Measurements from ENCODE around the gene STX1A. TPM values are rescaled to one million over a fixed set of nuclear protein-coding genes. Genes with fewer than 3 reads are reported as not detected.

Gene STX1A
- total RNA-seq, 1 experiment from 2014 or later = 10.4 TPM

DNA sequence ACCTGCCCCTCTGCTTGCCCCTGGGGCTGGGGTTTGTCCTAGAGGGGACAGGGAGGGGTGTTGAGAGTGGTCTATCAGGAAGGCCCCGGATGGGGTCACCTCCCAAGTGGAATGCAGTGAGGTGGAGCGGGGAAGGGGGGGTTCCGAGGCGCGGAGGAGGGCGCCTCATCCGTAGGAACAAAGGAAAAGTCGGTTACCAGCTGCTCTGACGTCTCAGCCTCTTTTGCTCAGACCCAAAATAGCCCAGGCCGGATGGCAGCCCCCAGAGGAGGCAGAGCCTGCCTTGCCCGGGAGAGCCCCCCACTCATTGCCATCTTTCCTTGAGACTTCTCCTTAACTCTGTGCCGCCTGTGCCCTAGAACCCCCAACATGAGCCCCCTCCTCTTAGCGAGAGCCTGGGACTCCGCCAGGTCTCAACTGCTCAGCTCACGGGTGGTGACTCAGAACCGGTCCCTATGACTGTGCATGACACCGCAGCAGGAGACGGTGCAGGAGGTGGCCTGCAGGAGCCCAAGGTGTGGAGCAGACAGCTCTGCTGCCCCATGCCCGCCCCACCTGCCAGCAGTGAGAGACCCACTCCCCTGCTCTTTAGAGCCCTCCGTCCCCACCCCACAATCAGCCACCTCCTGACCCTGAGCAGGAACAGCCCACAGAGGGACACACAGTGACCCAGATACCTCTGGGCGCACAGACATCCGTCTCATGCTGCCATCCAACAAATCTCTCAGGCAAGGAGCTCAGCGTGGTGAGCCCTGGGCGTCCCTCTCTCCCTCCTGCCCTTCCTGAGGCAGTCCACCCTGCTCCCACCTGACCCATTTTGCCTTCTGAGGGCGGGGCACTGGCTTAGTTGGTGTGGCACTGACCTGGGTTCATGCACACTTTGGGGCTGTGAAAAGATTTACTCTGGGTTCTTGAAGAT, 13.1 kb downstream of the STX1A start:
- no peaks in the 10 kb centered on the region for H3K27me3 ChIP-seq
- H3K4me3 ChIP-seq = no peak overlapping the region
- peaks cover 14% of the 10 kb centered on the region; the same call in 1 of the 2 replicates for H3K36me3 ChIP-seq
- H3K9me3 ChIP-seq (replicated peaks) = no peaks in the 10 kb centered on the region
- H3K4me1 ChIP-seq = no peaks in the 10 kb centered on the region
- DNase-seq = no peak
- no peak overlapping the region for H3K27ac ChIP-seq

DNA sequence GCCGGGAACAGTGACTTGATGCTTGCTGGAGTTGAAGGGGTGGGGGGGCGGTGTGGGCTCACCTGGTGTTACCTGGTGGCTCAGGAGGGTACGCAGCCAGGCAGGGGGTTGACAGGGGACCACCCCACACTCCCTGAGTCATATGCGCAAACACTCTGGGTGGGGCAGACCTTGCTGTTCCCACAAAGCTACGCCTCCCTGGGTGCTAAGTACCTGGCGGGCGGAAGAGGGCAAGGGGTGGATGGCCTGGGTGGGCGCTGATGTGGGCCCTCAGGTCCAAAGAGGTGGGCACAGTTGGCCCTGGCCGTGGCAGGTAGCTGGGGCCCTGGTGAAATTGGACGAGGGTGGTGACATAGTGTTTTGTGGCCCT, 13.9 kb downstream of the STX1A start:
- Histone ChIP-seq H3K27ac (no peak overlapping the region), H3K27me3 (no peaks in the 10 kb centered on the region), H3K4me1 (no peaks in the 10 kb centered on the region), H3K9me3 (replicated peaks) (no peaks in the 10 kb centered on the region), H3K36me3 (peaks cover 14% of the 10 kb centered on the region; the same call in 1 of the 2 replicates), H3K4me3 (no peak overlapping the region)
- DNase-seq = no peak

DNA sequence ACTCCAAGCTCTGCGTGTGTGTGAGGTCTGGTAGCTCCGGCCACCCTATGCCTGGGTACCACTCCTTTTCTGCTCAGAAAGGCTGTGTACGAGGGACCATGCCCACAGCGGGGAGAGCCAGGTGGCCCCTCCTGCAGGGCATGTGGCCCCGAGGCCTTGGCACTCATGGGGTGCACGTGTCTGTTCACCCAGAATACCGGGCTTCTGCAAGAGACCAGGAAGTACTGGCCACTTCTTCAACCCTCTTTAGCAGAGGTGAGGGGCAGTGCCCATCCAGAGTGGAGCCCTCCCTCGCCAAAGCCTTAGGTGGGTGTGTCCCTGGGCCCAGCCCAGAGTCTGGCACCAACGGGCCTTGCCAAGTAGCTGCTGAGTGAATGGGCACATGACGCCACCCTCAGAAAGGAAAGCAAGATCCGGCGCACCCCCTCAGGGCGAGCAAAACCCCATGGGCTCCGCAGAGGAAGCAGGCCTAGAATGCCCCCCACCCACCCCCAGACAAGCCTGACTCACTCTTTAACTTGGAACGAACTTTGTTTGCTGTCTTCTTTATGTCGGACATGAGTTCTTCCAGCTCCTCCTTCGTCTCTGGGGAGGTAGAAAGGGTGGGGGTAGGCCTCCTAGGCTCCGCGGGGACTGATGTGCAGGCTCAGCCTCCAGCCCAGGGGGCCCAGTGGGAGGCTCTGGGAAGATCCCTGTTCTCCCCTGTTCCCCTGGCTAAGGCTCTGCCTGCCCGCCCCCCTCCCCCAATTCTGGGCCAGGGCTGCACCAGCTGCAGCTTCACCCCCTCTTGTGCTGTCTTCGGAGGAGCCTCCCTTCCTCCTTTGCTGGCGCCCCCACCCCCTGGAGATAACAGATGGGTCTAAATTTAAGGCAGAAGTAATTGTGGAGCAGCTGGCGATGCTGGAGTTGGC, 14.6 kb downstream of the STX1A start:
- Histone ChIP-seq H3K27ac (no peak overlapping the region), H3K36me3 (peaks cover 14% of the 10 kb centered on the region; the same call in 1 of the 2 replicates), H3K9me3 (replicated peaks) (no peaks in the 10 kb centered on the region), H3K27me3 (no peaks in the 10 kb centered on the region), H3K4me1 (no peaks in the 10 kb centered on the region), H3K4me3 (no peak overlapping the region)
- DNase-seq = no peak

DNA sequence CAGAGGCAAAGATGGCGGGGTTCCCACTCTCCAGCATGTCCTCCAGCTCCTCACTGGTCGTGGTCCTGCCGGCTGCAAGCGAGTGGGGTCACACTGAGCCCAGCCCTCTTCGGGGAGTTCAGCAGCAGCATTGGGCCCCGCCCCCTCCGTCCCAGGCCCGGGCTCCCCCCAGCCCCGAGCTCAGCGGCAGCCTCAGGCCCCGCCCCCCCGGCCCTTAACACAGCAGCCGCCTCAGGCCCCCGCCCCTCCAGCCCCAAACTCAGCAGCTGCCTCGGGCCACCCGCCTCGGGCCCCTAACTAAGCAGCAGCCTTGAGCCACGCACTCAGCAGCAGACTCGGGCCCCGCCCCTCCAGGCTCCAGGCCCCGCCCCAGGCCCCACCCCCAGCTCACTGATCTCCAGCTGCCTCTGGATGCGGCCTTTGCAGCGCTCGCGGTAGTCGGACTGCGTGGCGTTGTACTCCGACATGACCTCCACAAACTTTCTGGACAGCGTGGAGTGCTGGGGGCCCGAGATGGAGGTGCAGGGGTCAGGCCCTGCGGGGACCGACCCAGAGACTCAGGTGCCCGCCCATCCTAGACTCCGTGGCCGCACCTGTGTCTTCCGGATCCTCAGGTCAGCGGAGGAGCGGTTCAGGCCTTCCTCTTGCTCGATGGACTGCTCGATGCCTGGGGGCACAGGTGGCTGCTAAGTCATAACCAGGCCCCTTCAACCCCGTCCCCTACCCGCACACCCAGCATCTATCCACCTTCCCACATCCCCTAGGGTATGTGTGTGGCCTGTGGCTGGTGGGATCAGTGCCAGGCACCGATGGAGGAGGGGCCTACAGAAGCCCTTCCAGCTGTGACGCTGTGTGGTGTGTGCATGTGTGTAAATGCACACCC, 15.5 kb downstream of the STX1A start:
- Histone ChIP-seq H3K4me3 (no peak overlapping the region), H3K27me3 (no peaks in the 10 kb centered on the region), H3K9me3 (replicated peaks) (no peaks in the 10 kb centered on the region), H3K4me1 (no peaks in the 10 kb centered on the region), H3K27ac (no peak overlapping the region), H3K36me3 (peaks cover 16% of the 10 kb centered on the region; the same call in 1 of the 2 replicates)
- peak; percentile 60 to 64 for DNase-seq

DNA sequence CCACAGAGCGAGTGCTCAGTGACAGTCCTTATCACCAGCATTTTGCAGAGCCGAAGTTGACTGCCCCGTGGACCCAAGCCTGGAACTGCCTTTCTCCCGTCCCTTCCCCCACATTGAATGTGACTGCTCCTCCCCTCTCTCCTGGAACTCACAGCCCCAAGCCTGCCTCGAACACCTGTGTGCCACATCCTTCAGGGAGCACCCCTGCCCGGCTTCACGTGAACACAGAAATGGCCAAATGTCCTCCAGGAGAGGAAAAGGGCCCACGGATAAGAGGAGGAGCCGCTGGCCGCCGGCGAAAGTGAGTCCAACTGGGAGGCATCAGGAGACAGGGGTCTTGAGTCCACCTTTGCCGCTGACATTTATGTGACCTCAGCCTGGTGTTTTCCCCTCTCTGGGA, 16.2 kb downstream of the STX1A start:
- H3K4me1 ChIP-seq = no peaks in the 10 kb centered on the region
- no peak for DNase-seq
- H3K27ac ChIP-seq = no peak overlapping the region
- no peaks in the 10 kb centered on the region for H3K27me3 ChIP-seq
- no peaks in the 10 kb centered on the region for H3K9me3 ChIP-seq (replicated peaks)
- no peak overlapping the region for H3K4me3 ChIP-seq
- peaks cover 23% of the 10 kb centered on the region; the same call in 1 of the 2 replicates for H3K36me3 ChIP-seq

DNA sequence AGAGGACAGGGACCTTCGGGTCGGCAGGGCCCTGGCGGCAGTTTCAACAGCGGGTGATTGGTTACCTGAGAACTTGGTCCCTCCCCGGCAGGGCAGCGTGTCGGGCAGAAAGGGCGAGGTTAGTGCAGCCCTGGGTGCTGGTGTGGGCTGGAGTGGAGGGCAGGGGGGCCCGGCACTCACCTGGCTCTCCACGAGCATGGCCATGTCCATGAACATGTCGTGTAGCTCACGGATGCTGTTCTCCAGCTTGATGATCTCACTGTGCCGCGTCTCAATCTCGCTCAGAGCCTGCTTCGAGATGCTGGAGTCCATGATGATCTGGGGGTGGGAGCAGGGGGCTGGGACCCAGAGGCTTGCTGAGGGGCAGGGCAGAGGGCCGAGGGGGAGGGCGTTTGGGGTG, 16.8 kb downstream of the STX1A start:
- Histone ChIP-seq H3K27ac (no peak overlapping the region), H3K4me3 (no peak overlapping the region), H3K36me3 (peaks cover 25% of the 10 kb centered on the region; the same call in 1 of the 2 replicates), H3K4me1 (no peaks in the 10 kb centered on the region), H3K9me3 (replicated peaks) (no peaks in the 10 kb centered on the region), H3K27me3 (no peaks in the 10 kb centered on the region)
- DNase-seq = no peak

DNA sequence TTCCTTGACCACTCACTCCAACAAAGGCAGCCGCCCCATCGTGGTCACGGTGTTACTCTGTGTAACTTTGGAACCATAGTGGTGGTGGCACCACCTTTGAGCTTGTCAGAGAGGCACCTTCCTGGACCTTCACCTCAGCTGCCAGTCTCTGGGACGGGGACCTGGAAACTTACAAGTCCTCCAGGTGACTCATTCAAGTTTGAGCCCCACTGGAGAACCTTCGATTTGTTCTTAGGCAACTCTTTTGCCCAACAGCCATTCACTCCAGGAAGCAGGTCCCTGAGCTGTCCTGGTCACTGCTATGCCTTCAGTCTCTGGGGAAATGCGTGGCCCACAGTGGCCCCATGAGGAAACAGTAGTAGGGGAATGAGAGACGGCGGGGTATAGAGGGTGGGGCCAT, 17.2 kb downstream of the STX1A start:
- H3K36me3 ChIP-seq = peaks cover 26% of the 10 kb centered on the region; the same call in 1 of the 2 replicates
- no peaks in the 10 kb centered on the region for H3K9me3 ChIP-seq (replicated peaks)
- H3K27me3 ChIP-seq = no peaks in the 10 kb centered on the region
- H3K4me3 ChIP-seq = no peak overlapping the region
- no peak overlapping the region for H3K27ac ChIP-seq
- no peak for DNase-seq
- H3K4me1 ChIP-seq = no peaks in the 10 kb centered on the region

DNA sequence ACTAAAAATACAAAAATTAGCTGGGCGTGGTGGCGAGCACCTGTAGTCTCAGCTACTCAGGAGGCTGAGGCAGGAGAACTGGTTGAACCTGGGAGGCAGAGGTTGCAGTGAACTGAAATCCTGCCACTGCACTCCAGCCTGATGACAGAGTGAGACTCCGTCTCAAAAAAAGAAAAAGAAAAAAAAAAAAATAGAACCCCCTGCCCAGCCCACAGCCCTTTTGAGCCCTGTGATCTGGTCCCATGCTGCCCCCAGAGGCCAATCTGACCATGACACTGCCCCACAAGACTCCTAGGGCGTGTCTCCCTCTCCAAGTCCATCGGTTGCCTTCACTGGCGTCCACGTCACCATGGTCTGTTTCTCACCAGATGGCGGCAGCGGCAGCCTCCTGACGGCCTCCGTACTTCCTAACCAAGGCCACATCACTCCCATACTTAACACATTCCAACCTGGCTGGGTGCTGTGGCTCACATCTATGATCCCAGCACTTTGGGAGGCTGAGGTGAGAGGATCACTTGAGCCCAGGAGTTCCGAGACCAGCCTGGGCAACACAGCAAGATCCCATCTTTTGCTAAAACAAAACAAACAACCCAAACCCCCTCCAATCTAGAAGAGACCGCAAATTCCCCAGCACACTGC, 18.0 kb downstream of the STX1A start:
- no peak overlapping the region for H3K4me3 ChIP-seq
- no peaks in the 10 kb centered on the region for H3K27me3 ChIP-seq
- peak; percentile 44 to 63 for DNase-seq
- no peaks in the 10 kb centered on the region for H3K4me1 ChIP-seq
- peaks cover 30% of the 10 kb centered on the region for H3K36me3 ChIP-seq
- no peaks in the 10 kb centered on the region for H3K9me3 ChIP-seq (replicated peaks)
- no peak overlapping the region for H3K27ac ChIP-seq

DNA sequence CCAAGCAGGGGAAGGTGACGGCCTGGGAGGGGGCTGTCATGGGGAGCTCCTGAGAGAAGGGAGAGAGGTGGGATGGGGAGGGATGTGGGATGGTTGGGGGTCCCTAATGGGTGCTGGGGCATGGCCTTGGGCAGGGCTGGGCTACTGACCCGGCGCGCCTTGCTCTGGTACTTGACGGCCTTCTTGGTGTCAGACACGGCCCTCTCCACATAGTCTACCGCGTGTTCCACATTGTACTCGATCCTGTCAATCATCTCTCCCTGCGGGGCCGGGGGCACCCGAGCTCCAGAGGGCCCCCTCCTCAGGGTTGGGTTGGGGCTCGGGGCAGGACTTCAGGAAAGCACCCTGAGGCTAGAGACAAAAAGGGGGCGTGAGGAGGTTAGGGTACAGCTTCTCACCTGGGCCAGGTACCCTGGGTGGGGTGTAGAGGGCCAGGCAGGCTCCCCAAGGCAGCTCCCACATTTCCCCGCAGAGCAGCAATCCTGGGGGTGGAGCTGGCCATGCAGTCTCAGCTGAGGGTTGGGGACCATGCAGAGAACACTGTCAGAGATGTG, 18.8 kb downstream of the STX1A start:
- Histone ChIP-seq H3K9me3 (replicated peaks) (no peaks in the 10 kb centered on the region), H3K36me3 (peaks cover 35% of the 10 kb centered on the region), H3K27me3 (no peaks in the 10 kb centered on the region), H3K4me3 (no peak overlapping the region), H3K27ac (no peak overlapping the region), H3K4me1 (no peaks in the 10 kb centered on the region)
- DNase-seq = no peak

DNA sequence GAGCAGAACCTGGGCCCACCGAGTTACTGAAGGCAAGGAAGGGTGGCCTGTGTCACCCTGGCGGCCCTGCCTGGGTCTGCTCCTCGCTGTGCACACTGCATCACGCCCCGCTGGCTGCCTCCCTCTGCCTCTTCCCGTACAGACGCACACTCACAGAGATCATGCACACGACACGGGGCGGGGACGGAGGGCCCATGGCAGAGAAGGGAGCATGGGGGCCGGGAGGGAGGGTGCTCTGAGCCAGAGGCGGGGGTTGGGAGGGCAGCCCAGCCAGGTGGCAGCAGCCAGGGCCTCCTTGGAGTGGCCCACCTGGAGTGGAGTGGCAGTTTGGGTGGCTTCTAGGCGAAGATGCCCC, 19.4 kb downstream of the STX1A start:
- Histone ChIP-seq H3K36me3 (peaks cover 40% of the 10 kb centered on the region), H3K4me3 (no peak overlapping the region), H3K4me1 (no peaks in the 10 kb centered on the region)

DNA sequence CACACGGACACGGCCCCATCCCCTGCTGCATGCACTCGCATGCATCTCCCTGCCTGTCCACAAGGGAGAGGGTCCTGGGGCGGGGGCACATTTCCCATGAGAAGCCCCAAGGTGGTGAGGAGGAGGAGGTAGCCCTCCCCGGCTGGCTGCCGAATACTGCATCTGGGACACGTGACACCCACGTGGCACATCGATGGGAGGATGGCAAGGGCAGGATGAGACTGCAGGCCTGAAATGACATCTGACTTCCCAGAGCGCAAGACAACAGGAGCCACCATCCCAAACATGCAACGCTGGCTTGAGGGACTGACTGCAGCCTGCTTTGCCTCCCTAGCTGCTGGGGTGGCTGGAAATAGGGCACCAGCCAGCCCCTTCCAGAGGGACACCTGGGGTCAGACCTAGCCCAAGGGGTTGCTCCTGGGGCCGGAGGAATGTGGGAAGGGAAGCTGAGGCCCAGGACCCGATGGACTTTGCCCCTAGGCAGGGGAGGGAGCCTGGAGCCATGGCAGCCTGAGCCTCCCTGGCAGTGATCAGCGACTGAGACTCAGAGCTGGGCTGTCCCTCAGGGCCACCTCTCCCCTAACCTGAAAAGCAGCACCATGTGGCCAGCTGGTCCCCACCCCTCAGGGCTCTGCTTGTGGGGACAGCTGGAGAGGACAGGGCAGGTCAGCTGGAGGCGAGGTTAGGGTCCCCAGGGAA, 19.9 kb downstream of the STX1A start:
- Histone ChIP-seq H3K27me3 (no peaks in the 10 kb centered on the region), H3K4me1 (no peaks in the 10 kb centered on the region), H3K27ac (no peak overlapping the region), H3K9me3 (replicated peaks) (no peaks in the 10 kb centered on the region), H3K36me3 (peaks cover 40% of the 10 kb centered on the region), H3K4me3 (no peak overlapping the region)
- no peak for DNase-seq

More for the DNA sequence above, 19.4 kb downstream of the STX1A start:
- H3K9me3 ChIP-seq (replicated peaks) = no peaks in the 10 kb centered on the region
- H3K27ac ChIP-seq = no peak overlapping the region
- H3K27me3 ChIP-seq = no peaks in the 10 kb centered on the region
- DNase-seq = no peak

DNA sequence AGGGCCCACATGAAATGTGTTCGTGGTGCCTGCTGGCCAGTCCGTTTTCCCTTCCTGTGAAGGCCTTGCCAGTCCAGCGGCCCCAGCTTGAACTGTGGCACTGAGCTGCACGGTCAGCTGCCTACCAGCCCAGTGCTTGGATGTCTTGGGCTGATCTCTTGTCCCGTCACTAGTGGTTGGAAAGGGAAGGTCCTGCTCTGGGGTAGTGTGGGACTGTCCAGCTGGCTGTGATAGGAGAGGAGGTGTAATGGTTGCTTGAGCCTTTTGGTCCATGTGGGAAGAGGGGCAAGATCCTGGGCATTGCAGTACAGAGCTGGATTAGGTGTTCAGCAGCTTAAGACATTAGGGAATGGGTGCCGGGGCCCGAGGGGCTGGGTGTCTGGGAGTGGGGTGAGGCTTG, 21.1 kb downstream of the STX1A start:
- Histone ChIP-seq H3K4me1 (no peaks in the 10 kb centered on the region), H3K27me3 (no peaks in the 10 kb centered on the region), H3K4me3 (no peak overlapping the region), H3K36me3 (peaks cover 40% of the 10 kb centered on the region), H3K27ac (no peak overlapping the region), H3K9me3 (replicated peaks) (no peaks in the 10 kb centered on the region)
- no peak for DNase-seq

DNA sequence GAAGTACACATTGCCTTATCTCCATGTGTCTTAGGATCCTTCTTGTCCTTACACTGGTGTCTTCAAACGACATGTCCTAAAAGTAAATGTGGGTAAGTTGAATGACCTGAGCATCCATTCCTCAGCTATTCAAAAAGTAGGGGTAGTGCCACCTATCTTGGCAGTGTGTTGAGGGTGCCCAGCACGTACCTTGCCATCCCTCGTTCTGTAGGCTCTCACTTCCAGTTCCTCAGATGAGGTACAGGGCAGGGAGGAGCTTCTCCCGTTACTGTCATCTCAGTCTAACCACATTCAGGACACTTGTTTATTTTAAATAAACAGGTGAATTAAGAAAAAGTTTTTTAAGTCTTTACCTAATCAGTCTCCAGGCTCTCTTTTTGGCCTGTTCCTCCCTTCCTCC, 23.1 kb downstream of the STX1A start:
- Histone ChIP-seq H3K9me3 (replicated peaks) (no peaks in the 10 kb centered on the region), H3K36me3 (peaks cover 48% of the 10 kb centered on the region), H3K4me1 (no peaks in the 10 kb centered on the region), H3K27me3 (no peaks in the 10 kb centered on the region), H3K27ac (no peak overlapping the region), H3K4me3 (no peak overlapping the region)
- DNase-seq = no peak
